Measurements from ENCODE around the gene FAR2. TPM values are rescaled to one million over a fixed set of nuclear protein-coding genes. Genes with fewer than 3 reads are reported as not detected.

FAR2 gene
- total and polyA plus RNA-seq, 2 of the 13 experiments (the other 11 are each of a cell fraction or from before 2014, with no cell fraction given): not detected

- TF ChIP-seq, protein P1, sequence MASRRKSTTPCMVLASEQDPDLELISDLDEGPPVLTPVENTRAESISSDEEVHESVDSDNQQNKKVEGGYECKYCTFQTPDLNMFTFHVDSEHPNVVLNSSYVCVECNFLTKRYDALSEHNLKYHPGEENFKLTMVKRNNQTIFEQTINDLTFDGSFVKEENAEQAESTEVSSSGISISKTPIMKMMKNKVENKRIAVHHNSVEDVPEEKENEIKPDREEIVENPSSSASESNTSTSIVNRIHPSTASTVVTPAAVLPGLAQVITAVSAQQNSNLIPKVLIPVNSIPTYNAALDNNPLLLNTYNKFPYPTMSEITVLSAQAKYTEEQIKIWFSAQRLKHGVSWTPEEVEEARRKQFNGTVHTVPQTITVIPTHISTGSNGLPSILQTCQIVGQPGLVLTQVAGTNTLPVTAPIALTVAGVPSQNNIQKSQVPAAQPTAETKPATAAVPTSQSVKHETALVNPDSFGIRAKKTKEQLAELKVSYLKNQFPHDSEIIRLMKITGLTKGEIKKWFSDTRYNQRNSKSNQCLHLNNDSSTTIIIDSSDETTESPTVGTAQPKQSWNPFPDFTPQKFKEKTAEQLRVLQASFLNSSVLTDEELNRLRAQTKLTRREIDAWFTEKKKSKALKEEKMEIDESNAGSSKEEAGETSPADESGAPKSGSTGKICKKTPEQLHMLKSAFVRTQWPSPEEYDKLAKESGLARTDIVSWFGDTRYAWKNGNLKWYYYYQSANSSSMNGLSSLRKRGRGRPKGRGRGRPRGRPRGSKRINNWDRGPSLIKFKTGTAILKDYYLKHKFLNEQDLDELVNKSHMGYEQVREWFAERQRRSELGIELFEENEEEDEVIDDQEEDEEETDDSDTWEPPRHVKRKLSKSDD (CRISPR knock-in tag; IDR thresholded peaks at IDR 0.05; ENCODE audit: low read depth): no peak
- no peak for TF ChIP-seq NCOR1 (IDR thresholded peaks at IDR 0.05; ENCODE audit: borderline replicate concordance, low read length)
- no peak for TF ChIP-seq ARID4A (CRISPR knock-in tag; IDR thresholded peaks at IDR 0.05; ENCODE audit: borderline replicate concordance)
- no peak for TF ChIP-seq POGK (CRISPR knock-in tag; conservative IDR thresholded peaks at IDR 0.05)
Observed at GRCh38 chr12:29191267-29191850, 42.3 kb downstream of the FAR2 start (continued).
